GM21447 (cell line): Measurements from ENCODE around the gene ZNF543.

ENCODE experiments used
- ATAC-seq: cut with Tn5 transposase; IDR thresholded peaks from one replicate; pipeline ENCODE4 v1.9.1; 2021; ENCODE audit not compliant: unreplicated experiment

ZNF543 gene

GRCh38 chr19:57377498-57378146 is 57.4 kb downstream of the ZNF543 start:
- ATAC-seq = no peak
